Astrocyte (in vitro differentiated cells and primary cell): Measurements from ENCODE around the gene ADCY4. TPM values are rescaled to one million over a fixed set of nuclear protein-coding genes. Genes with fewer than 3 reads are reported as not detected.

ENCODE experiments used
- DNase-seq: peaks from one replicate; pipeline ENCODE4 v3.0.0-alpha.2; 2010; ENCODE audit warnings: low read depth
- FAIRE-seq: peaks from 2 replicates; lab custom pipeline; 2011; peaks lifted over from hg19 to GRCh38; lab: Jason Lieb, UNC
- H2AFZ ChIP-seq: 2 replicates; pipeline ENCODE4 v1.6.0; 2012; ENCODE audit warnings: low read depth, low read length, inconsistent platforms
- H3K27ac ChIP-seq: 2 replicates; pipeline ENCODE4 v1.5.1; 2011; ENCODE audit warnings: low read depth, low read length, inconsistent platforms
- H3K27me3 ChIP-seq: 2 replicates; pipeline ENCODE4 v1.6.0; 2011; ENCODE audit warnings: low read length, inconsistent platforms; ENCODE audit not compliant: insufficient read depth
- H3K36me3 ChIP-seq: 2 replicates; pipeline ENCODE4 v1.5.1; 2011; ENCODE audit warnings: low read length, inconsistent platforms; ENCODE audit not compliant: insufficient read depth
- H3K4me1 ChIP-seq: 2 replicates; pipeline ENCODE4 v1.5.1; 2011; ENCODE audit warnings: low read length, inconsistent platforms; ENCODE audit not compliant: insufficient read depth
- H3K4me2 ChIP-seq: 2 replicates; pipeline ENCODE4 v1.6.0; 2012; ENCODE audit warnings: low read length, inconsistent platforms
- H3K4me3 ChIP-seq: 2 replicates; pipeline ENCODE4 v1.5.1; 2011; ENCODE audit warnings: low read depth, mild to moderate bottlenecking, low read length, inconsistent platforms; ENCODE audit not compliant: insufficient read depth
- H3K79me2 ChIP-seq: 2 replicates; pipeline ENCODE4 v1.6.0; 2012; ENCODE audit warnings: mild to moderate bottlenecking, low read length, inconsistent platforms; ENCODE audit not compliant: insufficient read depth
- H3K9ac ChIP-seq: 2 replicates; pipeline ENCODE4 v1.6.0; 2012; ENCODE audit warnings: mild to moderate bottlenecking, low read length, inconsistent platforms
- H3K9me3 ChIP-seq: 2 replicates; pipeline ENCODE4 v1.5.1; 2012; ENCODE audit warnings: low read depth, mild to moderate bottlenecking, low read length, inconsistent platforms; ENCODE audit not compliant: insufficient read depth
- H4K20me1 ChIP-seq: 2 replicates; pipeline ENCODE4 v1.6.0; 2012; ENCODE audit warnings: low read length, inconsistent platforms; ENCODE audit not compliant: insufficient read depth
- H3K27ac Mint-ChIP-seq: one replicate; pipeline ENCODE4 v1.8.0; 2021; ENCODE audit warnings: mild to moderate bottlenecking, mixed read lengths; ENCODE audit not compliant: unreplicated experiment
- H3K27me3 Mint-ChIP-seq: one replicate; pipeline ENCODE4 v1.8.0; 2021; ENCODE audit warnings: low read depth, mixed read lengths; ENCODE audit not compliant: unreplicated experiment
- H3K36me3 Mint-ChIP-seq: one replicate; pipeline ENCODE4 v1.8.0; 2021; ENCODE audit warnings: low read depth, mixed read lengths; ENCODE audit not compliant: unreplicated experiment
- H3K4me1 Mint-ChIP-seq: one replicate; pipeline ENCODE4 v1.8.0; 2021; ENCODE audit warnings: low read depth, mixed read lengths; ENCODE audit not compliant: unreplicated experiment
- H3K4me3 Mint-ChIP-seq: one replicate; pipeline ENCODE4 v1.8.0; 2021; ENCODE audit warnings: mild to moderate bottlenecking, moderate library complexity, mixed read lengths; ENCODE audit not compliant: unreplicated experiment
- H3K9me3 Mint-ChIP-seq: one replicate; pipeline ENCODE4 v1.8.0; 2021; ENCODE audit warnings: mild to moderate bottlenecking, mixed read lengths; ENCODE audit not compliant: unreplicated experiment
- CTCF ChIP-seq: IDR thresholded peaks from 2 replicates; pipeline ENCODE4 v1.5.1; 2011; ENCODE audit warnings: low read depth, mild to moderate bottlenecking, inconsistent platforms, low read length, moderate library complexity; ENCODE audit not compliant: insufficient read depth
- EZH2 ChIP-seq: IDR thresholded peaks from 2 replicates; pipeline ENCODE4 v1.6.1; 2012; ENCODE audit warnings: mild to moderate bottlenecking, low read length, inconsistent platforms; ENCODE audit not compliant: insufficient read depth
- total RNA-seq: library from RNA; stranded (reverse); gene quantifications from 2 replicates; pipeline ENCODE4 v1.2.1, GENCODE V29; 2021

ADCY4 gene
- total RNA-seq, 1 donor from 2014 or later = 0.32 TPM

GRCh38 chr14:24363401-24363800, 28.5 kb upstream of the ADCY4 start:
- H3K4me3 ChIP-seq = no peak overlapping the region
- no peaks in the 10 kb centered on the region for H4K20me1 ChIP-seq
- Mint-ChIP-seq H3K4me1 (peaks cover 15% of the 10 kb centered on the region), H3K27ac (no peak overlapping the region), H3K4me3 (no peak overlapping the region), H3K36me3 (no peaks in the 10 kb centered on the region), H3K27me3 (peaks cover 22% of the 10 kb centered on the region), H3K9me3 (no peaks in the 10 kb centered on the region)
- no peak overlapping the region for H3K27ac ChIP-seq
- H3K4me1 ChIP-seq = peaks cover 15% of the 10 kb centered on the region
- H2AFZ ChIP-seq = no peak overlapping the region
- peaks cover 4% of the 10 kb centered on the region for H3K27me3 ChIP-seq
- H3K79me2 ChIP-seq = no peaks in the 10 kb centered on the region
- DNase-seq (no peak), FAIRE-seq (no peak)
- no peak overlapping the region for H3K9ac ChIP-seq
- TF ChIP-seq EZH2 = no peak
- TF ChIP-seq CTCF = no peak
- H3K4me2 ChIP-seq = no peak overlapping the region
- H3K9me3 ChIP-seq = no peaks in the 10 kb centered on the region
- H3K36me3 ChIP-seq = no peaks in the 10 kb centered on the region

- Histone ChIP-seq H3K27ac (no peak overlapping the region), H3K79me2 (no peaks in the 10 kb centered on the region), H3K36me3 (no peaks in the 10 kb centered on the region), H2AFZ (no peak overlapping the region), H3K4me2 (no peak overlapping the region), H3K9me3 (no peaks in the 10 kb centered on the region), H3K27me3 (peaks cover 5% of the 10 kb centered on the region), H3K9ac (no peak overlapping the region), H3K4me1 (peaks cover 12% of the 10 kb centered on the region), H3K4me3 (no peak overlapping the region), H4K20me1 (no peaks in the 10 kb centered on the region)
- Mint-ChIP-seq H3K9me3 (no peaks in the 10 kb centered on the region), H3K4me3 (no peak overlapping the region), H3K27ac (no peak overlapping the region), H3K27me3 (peaks cover 27% of the 10 kb centered on the region), H3K4me1 (peaks cover 12% of the 10 kb centered on the region), H3K36me3 (no peaks in the 10 kb centered on the region)
- FAIRE-seq (no peak), DNase-seq (no peak)
- no peak for TF ChIP-seq EZH2
- no peak for TF ChIP-seq CTCF
Measured at GRCh38 chr14:24362241-24362960, 27.5 kb upstream of the ADCY4 start.

- H3K27ac ChIP-seq = no peak overlapping the region
- H3K9me3 Mint-ChIP-seq = no peaks in the 10 kb centered on the region
- DNase-seq = no peak
- no peak for FAIRE-seq
- H3K4me1 Mint-ChIP-seq = peaks cover 12% of the 10 kb centered on the region
- peaks cover 4% of the 10 kb centered on the region for H3K4me1 ChIP-seq
- H3K79me2 ChIP-seq = no peaks in the 10 kb centered on the region
- H2AFZ ChIP-seq = no peak overlapping the region
- TF ChIP-seq CTCF (no peak), EZH2 (no peak)
- H3K9me3 ChIP-seq = no peaks in the 10 kb centered on the region
- H3K4me2 ChIP-seq = no peak overlapping the region
- peaks cover 5% of the 10 kb centered on the region for H3K27me3 ChIP-seq
- H3K36me3 ChIP-seq = no peaks in the 10 kb centered on the region
- no peak overlapping the region for H3K4me3 ChIP-seq
- peaks cover 27% of the 10 kb centered on the region for H3K27me3 Mint-ChIP-seq
- no peaks in the 10 kb centered on the region for H3K36me3 Mint-ChIP-seq
- no peak overlapping the region for H3K4me3 Mint-ChIP-seq
- no peak overlapping the region for H3K27ac Mint-ChIP-seq
- H3K9ac ChIP-seq = no peak overlapping the region
- no peaks in the 10 kb centered on the region for H4K20me1 ChIP-seq
Measured at GRCh38 chr14:24361326-24361725, 26.5 kb upstream of the ADCY4 start.
